ENCODE results near the gene SYTL1.
"Not testable (repeated sequence)": the region's sequence is repeated elsewhere in the genome, so short reads cannot be mapped to it uniquely, and the experiment has no call there.

SYTL1 gene

DNA sequence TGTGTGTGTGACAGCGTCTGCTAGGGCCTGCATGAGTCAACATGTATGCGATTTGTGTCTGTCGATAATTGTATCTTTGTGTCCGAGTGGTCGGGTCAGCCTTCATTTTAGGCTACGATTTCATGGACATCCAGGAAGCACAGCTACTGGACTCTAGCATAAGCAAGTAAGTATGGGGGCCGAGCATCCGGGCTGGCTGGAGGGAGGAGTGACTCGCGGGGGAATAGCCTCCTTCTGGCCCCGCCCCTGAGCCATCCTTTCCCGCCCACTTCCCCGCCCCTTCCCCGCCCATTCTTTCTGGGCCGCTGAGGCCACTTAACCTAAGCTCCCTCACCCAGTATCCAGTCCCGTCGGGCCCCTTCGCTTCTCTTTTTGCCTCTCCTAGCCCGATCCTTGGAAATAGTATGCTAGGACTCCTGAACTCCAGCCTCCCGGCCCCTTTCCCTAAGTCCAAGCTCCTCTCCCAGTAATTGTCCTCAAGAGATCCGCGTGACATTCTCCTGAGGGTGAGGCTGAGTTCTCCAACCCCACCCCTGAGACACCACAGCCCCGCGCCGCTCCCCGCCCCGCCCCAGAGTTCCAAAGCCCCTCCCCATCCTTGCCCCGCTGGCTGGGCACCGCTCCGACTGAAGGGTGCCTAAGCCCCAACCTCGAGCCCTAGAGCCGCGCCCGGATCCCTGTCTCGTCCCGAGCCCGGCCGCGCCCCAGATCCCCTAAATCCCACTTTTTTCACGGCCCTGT lies 23.7 kb downstream of the SYTL1 start:
- peak; percentile 88 for DNase-seq

DNA sequence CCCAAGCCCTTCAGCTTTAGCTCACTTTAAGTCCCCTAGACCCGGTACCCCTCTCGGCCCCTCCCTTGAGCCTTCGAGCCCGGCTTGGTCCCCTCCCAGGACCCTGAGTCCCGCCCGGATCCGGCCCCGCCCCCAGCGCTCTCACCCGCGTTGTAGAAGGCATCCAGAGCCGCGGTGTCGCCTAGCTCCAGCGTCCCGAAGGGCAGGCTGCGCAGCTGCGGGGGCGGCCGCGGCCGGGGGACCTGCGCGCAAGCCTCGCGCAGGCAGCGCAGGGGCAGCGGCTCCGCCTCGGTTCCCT lies 24.2 kb downstream of the SYTL1 start:
- peak; percentile 89 for DNase-seq

DNA sequence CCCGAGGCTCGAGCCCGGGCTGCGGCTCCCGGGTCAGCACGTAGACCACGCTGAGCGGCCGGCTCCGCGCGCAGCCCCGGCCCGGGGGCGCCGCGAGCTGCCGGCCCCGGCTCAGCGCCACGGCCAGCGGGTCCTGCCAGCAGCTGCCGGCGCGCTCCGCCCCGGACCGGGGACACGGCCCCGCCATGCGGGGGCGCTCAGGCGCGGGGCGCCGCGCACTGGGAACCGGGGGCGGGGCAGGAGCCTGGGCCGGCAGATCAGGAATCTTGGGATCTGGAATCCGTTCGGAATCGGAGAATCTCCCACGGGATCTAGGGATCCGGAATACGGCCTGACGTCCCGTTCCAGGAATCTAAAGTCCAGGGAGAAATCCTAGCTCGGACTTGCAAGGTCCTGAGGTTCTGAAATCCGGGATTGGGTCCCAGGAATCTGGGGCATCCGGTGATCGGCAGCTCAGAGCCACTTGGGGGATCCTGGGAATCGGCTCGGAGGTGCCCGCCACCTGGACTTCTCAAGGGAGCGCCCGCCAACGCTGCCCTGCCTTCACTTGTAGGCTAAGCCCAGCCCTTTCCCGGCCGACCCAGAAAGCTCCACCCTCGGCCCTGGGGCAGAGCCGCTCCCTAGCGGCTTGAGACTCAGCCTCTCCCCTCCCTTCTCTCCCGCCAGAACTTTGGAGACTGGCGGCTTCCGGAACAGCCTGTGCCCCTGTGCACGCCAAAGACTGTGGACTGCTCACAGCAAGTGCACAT lies 24.8 kb downstream of the SYTL1 start, which contains the start of gene MAP3K6:
Gene MAP3K6, minus strand, starts transcription at position 551 of the 749 bp plus-strand sequence. Its CDS starts 364 bp downstream, at position 187.
- peak; percentile 89 for DNase-seq

DNA sequence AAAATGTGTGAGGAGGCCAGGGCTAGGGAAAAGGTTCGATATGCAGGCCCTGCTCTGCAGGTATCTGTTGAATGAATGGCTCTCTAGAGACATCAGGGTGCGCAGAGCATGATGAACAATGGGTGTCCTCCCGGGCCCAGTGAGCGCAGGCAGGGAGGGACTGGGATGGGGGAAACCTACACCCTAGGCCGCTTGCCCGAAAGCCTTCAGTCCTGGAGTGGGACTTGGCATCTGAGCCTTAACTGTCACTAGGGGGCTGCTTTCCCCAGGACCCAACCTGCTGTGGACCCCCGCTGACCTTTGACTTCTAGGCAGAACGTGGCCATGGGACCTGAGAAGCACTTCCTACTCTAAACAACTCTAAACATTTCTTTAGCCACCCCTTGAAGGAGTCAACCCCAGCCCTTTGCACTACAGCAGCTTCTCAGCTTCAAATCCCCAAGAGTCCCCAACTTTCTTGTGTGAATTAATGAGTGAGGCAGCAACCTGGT lies 25.4 kb downstream of the SYTL1 start:
- DNase-seq: no peak

DNA sequence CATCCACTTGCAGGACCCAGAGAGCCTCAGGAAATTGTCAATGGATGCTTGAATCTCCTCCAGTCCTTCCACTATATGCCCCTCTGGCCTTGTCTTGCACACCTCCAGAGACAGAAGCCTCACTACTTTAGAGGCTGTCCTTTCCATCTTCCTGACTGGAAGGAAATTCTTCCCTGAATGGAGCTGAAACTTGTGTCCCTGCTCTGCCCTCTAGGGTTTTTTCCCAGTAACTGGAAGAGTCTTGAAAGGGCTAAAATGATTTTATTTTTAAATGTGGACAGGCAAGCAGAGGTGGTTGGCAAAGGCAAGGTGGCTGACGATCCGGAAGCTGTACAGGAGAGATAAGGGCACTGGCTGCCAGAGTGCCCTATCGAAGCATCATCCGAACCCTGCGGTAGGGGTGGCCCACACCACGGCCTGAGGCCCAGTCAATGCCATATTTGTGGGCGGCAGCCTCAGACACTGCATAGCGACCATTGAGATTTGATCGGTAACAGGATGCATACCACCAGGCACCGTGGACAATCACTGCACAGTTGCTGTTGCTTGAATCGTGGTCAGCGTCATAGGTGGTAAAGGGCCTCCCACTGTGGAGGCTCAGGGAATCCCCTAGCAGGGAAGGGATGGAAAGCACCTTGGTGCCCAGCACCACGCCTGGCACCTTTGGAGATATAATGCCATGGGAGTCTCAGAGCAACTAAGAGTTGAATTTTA lies 27.2 kb downstream of the SYTL1 start:
- no peak for DNase-seq

DNA sequence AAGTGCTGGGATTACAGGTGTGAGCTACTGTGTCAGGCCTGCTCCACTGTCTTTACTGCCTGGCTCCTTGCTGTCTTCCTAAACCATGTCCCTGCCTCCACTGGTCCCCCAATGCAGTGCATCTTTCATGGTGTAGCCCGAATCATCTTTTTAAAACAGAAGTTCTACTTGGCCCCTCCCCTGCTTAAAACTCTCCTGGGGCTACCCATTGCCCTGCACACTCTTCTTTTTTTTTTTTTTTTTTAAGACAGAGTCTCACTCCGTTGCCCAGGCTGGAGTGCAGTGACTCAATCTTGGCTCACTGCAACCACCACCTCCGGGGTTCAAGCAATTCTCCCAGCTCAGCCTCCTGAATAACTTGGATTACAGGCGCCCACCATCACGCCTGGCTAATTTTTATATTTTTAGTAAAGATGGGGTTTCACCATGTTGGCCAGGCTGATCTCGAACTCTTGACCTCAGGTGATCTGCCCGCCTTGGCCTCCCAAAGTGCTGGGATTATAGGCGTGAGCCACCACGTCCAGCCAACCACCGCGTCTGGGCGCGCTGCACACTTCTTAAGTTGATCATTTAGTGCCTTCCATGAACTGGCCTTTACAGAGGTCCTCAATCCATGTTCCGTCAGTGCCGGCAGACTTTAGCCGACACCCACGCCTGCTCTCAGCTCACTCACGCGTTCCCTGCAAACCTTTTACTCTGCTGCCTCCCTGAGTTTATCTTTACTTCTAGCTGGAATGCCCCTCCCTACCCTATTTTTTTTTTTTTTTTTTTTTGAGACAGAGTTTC lies 30.4 kb downstream of the SYTL1 start:
- no peak for DNase-seq

DNA sequence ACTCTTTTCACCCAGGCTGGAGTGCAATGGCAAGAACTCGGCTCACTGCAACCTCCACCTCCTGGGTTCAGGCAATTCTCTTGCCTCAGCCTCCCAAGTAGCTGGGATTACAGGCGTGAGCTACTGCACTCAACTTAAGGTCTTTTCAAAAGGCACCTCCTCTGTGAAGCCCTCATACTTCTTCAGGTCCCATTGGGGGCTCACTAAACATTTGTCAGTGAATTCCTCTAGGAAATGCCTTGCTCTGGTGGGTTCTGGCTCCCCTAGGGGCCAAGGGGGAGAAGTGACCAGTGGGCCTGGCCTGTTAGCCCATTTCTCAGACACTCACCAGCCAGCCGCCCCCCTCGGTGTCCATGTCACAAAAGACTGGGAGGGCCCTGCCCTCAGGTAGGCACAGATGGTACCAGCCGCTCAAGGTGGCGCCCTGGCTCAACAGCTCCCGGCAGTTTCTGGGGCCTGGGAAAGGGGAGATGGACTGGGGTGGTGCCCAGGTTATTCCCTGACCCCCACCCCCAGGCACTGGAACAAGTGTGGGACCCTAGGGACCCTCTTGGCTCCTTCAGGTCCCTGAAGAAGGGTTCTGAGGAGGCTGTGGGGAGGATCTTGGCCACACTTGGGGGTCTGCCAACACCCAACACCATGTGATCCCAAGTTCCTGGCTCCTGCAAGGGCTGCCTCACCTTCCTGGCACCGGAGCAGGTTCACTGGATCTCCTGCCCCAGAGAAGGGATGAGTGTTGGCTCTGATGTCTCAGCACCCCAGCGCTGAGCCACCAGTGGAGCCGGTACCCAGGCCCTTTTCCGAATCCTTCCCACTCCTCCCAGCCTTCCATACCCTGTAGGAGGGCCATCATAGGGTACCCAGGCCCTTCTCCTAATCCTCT lies 31.2 kb downstream of the SYTL1 start:
- no peak for DNase-seq

DNA sequence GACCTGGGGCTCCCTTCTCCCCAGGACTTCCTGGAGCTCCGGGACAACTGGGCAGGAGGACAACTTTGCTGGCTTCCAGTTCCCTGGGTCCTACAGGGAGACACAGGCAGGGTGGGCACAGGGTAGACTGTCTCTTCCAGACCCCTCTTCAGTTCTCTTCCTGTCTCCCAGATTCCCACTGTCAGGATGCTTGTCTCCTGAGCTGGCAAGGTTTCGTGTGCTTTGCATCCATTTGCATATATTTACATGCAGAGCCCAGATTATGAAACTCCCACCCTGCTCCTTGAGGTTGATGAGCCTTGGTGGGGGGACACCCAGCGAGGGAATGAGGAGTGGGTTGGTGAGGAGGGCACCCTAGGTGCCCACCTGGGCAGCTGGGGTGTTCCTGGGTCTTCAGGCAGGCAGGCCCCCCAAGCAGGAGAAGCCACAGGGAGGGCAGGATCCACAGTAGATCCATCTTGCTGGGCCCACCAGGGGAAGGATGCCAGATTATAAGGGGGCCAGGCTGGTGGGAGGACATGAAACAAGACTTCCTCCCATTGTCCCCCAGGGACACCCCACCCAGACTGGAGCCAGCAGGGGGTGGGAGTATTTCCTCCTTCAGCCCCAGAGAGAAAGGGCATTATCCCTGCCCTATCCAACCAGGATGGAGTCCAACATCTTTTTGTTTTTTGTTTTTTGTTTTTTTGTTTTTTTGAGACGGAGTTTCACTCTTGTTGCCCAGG lies 32.7 kb downstream of the SYTL1 start, which contains the start of gene FCN3:
Gene FCN3, minus strand, starts transcription at position 463 of the 725 bp plus-strand sequence. Its CDS starts 6 bp downstream, at position 457.
- no peak for DNase-seq

DNA sequence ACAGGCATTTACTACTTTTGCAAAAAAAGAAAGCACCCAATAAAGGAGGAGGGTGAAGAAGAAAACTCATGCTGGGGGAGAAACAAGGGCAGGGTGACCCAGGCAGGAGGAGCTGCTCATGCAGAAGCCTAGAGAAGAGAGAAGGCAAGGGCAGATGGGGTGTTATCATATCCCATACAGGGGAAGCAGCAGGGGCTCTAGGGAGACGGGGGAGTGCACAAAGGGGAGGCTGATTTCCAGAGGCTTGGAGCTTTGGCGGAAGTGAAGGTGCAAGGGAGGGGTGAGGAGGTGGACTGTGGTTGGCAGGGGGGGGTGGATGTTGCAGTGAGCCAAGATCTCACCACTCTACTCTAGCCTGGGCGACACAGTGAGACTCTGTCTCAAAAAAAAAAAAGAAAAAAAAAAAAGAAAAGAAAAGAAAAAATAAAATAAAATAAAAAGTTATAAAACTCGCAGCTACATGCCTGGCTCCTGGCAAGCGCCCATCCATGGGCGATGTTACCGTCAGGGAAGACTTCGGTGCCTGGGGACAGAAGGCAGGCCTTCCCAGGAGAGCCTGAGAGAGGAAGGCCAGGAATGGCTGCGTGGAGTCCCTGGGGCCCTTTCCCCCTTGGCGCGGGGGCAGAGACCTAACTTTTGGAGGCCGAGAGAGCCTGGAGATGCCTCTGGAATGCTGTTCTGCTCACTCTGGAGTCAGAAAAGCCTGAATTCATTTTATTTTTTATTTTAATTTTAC lies 36.1 kb downstream of the SYTL1 start:
- DNase-seq: no peak

DNA sequence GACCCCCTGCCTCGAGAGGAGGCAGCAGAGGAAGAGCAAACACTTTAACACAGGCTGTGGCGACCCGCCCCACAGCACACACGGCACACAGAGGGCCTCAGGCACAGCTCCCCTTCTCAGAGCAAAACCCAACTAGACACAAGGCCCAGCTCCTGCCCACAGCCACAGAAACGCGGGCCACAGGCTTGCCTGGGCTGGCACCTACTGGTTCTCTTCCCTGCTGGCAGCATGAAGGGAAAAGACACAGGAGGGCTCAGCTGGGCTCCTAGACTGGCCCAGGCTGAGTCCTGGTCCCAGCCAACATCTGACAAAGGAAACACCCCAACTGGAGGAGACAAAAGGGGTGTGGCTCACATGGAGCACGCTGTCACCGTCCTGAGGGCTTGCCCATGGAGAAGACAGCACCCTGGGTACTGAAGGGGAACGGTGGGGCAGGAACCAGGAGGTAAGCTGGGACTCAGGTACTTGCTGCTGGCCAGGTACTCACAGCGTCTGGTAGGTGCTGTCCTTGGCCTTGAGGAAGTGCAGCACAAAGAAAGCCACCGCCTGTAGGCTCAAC lies 37.8 kb downstream of the SYTL1 start:
- DNase-seq: no peak

DNA sequence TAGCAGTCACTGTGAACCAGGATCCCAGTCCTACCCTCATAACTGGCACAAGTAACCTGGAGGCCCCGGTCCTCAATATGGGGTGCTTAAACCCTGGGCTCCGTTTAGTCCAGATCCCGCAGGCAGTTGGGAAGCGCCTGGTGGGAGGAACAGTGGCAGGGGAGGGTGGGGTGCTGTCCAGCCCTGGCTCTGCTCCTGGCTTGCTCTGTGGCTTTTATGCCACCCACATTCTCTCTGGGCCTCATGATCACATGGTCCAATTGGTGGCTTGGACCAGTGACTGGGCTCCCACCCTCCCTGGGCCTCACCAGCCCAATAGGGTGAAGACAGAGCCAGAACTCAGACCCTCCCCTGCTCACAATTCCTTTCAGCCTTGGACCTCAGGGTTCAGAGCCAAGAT lies 38.4 kb downstream of the SYTL1 start:
- DNase-seq: no peak

DNA sequence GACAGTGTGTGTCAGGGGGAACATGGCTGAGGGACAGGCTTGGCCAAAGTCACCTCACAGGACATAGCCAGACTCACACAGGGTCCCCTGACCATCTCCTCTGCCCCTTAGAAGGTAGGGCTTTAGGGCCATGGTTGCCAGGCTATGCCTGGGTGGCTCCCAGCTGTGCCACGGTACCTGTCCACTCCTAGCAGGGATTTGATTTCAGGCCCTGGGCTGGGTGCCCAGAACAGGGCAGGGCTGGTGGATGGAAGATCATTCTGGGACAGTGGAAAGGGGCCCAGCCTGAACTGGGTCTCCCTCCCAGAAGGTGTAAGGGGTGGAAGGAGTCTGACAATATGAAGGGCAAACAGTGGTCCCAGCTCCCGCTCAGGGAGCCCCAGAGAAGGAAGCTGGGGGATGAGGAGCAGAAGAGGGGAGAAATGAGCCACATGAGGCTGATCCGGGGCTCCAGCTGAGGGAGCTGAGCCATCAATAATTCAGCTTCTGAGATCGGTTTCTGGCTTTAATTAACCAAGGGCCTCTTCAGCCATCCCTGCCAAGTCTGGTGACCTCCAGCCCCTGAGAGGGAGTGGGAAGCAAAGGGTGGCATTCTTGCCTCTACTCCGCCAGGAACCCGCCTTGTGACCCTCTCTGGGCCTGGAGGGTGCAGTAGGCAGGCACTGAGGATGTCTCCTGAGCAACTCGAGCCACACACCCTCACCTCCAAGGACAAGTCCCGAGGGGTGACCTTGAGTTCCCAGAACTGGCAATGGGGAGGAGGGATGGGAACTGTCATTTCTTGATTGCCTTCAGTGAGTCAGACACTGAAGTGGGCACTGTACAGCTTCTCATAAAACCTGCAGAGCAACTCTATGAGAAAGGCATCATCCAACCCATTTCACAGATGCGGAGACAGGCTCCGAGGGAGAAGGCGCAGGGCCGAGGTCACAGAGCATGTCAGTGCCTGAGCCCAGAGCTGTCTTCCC lies 39.2 kb downstream of the SYTL1 start:
- DNase-seq: no peak

DNA sequence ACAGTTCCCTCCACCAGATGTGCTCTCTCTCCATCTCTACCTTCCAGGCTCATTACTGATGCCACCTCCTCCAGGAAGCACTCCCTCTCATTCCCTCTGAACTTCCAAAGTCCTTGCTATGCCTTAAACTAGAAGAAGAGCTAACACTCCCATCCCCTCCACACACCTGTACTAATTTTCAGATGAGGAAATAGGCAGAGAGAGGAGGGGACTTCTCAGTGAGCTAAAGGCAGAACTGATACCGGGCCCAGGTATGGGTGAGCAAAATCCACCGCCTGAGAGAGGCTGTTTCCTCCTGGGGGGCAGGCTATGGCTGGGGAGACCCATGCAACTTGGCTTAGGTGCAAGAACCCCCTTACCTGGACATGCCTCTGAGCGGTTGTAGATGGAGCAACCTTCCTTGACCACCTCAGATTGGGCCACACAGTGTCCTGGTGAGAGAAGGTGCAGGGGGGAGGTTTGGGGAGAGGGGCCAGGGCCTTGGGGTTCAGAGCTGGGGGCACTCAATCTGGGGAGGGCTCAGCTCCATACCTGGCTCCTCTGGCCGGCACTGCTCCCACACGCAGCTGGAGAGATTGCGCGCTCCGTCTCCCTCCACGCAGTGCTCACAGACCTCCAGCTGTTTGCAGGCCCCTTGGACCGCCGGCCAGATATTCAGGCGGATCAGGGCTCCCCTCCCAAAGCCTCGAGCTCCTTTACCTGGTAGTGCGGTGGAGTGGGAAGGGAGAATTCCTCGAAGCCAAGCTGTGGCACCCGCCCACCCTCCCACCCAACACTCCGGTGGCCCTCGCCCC lies 40.3 kb downstream of the SYTL1 start:
- DNase-seq: no peak

DNA sequence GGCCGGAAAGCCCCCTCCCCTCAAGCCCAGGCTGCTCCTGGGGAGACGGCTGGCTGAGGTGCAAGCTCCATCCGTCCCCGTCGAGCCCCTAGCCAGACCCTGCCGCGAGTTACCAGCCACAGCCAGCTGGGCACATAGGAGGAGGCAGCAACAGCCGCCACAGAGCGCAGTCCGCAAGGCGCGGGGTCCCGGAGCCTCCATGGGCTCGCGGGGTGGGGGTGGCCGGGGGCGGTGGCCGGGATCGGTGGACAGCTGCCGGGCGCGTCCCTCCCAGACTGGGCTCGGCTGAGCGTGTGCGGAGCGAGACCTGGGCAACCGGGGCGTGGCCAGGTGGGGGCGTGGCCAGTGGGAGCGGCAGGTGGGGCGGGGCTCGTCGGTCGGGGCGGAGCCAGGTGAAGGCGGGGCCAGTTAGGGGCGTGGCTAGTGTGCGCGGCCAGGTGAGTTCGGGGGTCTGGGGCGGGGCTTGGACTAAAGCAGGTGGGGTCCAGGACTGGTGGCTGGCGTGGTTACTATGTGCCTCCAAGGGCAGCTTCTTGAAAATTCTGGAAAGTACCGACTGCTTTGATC lies 41.3 kb downstream of the SYTL1 start, which contains the start of gene CD164L2:
Gene CD164L2, minus strand, starts transcription at position 295 of the 567 bp plus-strand sequence. Its CDS starts 94 bp downstream, at position 201.
- no peak for DNase-seq

DNA sequence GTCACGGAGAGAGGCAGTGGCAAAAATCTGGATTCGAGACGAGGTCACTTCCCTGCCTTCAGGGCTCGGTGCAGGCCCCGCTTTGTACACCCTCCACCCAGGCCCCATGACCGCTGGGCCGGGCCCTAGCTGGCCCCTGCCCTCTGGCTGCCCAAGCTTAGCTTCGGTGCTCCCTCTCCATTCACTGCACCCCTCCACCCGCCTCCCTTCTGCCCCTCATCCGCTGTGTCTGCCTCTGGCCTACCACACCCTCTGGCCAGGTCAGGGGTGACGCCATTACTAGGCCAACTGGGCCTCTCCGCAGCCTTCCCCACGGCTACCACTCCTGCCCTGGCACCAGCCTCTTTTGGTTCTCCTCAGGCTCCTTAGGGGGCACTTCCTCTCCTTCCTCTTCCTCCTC lies 41.8 kb downstream of the SYTL1 start:
- no peak for DNase-seq

DNA sequence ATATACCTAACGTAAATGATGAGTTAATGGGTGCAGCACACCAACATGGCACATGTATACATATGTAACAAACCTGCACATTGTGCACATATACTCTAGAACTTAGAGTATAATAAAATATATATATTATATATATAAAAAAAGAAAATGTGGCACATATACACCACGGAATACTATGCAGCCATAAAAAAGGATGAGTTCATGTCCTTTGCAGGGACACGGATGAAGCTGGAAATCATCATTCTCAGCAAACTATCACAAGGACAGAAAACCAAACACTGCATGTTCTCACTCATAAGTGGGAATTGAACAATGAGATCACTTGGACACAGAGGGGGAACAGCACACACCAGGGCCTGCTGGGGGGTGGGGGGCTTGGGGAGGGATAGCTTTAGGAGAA lies 43.0 kb downstream of the SYTL1 start:
- not testable (repeated sequence) for DNase-seq

DNA sequence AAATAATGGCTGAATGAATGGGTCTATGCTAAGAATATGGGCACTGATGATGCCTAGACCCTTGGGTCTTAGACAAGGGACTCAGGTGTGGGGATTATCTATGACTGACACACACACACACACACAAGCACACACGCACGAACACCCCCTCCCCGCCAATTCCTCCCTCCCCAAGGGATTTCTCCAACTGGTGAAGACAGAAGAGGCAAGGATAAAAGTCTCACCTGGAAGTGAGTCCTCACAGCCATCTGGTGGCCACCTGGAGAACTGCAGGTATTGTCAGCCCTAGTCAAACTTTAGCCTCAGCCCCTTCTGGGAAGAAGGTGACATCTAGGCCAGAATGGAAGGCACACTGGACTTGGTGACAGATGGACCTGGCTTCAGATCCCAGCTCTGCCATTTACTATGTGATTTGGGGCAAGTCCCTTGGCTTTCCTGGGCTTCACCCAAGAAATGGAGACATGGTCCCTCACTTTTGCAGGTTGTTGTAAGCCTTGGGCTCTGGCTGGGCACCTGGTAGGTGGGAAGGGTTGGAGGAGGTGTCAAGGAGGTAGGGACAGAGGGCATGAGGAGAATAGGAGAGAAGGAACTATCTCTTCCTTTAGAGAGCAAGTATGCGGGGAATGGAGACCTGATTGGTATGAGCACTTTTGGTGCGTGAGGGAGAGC lies 46.6 kb downstream of the SYTL1 start:
- peak; percentile 82 for DNase-seq

All from RPMI8226 (cell line).